CD4-positive, alpha-beta T cell treated with Interleukin-12 subunit alpha and Interleukin-12 subunit beta, for 1 hour (primary cell): ENCODE results near the gene MIB1.
A peak's percentile ranks its signal among the peaks of the same experiment; 100 is the strongest.

ENCODE experiments used
- DNase-seq: peaks from one replicate; pipeline ENCODE4 v3.0.0-alpha.2; 2020

MIB1 gene

DNA sequence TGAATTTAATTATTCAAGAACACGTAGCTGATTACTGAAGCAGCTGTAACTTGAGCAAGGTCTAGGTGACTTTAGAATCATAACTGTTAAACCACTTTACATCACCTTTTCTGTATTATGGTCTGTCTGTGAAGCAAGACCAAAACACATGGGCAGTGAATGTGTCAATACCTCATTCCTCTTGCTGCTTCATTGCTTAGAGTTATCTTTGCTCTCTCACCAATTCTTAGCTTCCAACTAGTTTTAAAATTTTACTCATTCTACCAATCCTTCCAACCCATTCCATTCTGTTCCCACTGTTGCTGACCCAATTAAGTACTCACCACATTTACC lies 80.2 kb downstream of the MIB1 start:
- no peak for DNase-seq

DNA sequence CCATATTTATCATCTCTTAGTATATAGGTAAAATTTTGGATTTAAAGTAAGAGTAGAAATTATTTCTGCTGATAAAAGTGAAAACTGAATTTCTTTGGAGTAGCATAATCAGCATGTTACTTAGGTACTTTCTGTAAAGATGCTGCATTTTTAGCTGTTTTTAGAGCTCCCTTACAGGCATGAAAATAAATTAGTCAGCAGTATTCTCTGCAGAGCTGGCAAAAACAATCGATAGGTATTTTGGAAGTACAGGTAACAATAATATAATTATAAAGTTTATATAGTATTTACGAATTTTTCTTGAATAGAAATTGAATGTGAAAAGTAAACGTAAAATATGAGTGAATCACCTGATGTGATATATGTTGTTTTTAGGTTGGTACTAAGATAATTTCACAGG lies 83.3 kb downstream of the MIB1 start:
- no peak for DNase-seq

DNA sequence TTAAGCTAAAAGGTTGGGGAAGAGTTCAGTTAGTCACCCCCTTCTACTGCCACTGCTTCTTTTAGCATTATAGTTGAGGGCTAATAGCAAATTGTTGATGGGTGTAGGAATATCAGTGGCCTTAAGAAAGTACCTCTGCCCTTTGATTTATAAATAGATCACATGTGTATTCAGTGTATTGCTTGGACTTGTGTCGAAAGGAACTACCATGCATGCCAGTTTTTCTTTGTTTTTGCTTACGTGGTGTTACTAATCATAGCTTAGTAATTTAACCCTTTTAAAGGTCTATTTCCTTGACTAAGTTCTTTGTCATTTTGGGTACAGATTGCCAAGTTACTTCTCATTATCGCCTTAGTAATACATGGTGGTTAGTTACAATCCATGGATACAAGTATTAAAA lies 85.6 kb downstream of the MIB1 start:
- DNase-seq: no peak

DNA sequence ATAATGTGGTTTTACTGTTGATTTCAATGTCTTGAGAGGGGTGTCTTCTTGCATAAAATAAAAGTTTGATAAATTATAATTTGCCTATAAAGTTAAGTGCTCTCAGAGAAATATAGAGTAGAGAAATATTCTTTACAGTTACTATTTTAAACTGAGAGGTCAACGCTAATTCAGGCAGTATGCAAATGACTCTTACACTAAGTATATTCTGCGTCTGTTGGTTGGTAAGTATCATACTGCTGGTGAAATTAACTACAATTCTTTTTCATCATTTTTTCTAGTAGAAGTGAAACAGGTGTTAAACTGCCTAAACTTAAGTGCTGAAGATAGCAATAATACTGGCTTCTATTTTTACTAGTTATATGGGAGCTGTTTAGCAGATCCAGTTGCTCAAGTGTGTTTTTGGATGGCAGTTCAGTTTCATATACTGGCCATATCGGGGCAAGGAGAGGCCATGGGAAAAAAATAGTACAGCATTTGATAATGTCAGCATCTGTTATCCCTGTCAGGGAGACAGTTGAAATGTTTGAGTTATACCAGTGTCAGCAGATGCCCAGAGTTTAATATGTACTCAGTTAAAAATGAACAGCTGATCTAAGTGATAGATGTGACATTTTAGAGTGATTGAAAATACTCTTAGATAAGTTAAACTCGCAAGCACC lies 86.2 kb downstream of the MIB1 start:
- DNase-seq: no peak

DNA sequence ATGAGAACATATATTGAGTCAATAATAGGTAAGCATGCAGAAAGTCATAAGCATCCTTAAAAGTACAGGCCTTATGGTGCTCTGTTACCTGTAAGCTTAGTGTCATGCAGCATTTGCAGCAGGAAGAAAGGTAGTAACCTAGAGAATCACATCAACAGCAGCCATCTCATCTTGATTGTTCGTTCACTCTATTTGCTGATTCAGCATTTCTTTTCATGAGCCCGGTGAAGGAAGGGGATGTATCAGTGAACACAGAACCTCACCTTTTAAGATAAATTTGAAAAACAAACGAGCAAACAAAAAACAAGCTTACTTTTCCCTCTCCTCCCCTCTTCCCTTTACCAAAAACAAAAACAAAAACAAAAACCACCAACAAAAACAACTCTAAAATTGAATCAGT lies 89.9 kb downstream of the MIB1 start:
- no peak for DNase-seq

DNA sequence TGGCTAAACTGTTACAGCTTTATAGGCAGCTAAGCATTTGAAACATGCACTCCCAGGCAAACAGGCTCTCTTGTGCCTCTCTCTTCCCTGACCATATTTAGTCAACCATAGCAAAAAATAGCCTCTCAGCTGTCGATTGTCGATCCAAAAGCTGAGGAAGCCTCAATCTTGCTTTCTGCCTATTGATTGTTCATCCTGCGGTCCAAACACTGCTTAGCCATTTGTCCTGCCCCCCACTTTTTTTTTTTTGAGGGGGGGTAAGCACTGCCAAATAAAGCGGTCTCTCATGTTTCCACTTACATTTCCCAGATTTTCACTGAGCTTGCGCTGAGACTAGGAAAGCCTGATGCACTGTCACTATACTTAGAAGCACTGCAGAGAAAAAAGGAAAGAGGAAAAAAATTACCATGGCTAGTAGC lies 90.8 kb downstream of the MIB1 start:
- no peak for DNase-seq

DNA sequence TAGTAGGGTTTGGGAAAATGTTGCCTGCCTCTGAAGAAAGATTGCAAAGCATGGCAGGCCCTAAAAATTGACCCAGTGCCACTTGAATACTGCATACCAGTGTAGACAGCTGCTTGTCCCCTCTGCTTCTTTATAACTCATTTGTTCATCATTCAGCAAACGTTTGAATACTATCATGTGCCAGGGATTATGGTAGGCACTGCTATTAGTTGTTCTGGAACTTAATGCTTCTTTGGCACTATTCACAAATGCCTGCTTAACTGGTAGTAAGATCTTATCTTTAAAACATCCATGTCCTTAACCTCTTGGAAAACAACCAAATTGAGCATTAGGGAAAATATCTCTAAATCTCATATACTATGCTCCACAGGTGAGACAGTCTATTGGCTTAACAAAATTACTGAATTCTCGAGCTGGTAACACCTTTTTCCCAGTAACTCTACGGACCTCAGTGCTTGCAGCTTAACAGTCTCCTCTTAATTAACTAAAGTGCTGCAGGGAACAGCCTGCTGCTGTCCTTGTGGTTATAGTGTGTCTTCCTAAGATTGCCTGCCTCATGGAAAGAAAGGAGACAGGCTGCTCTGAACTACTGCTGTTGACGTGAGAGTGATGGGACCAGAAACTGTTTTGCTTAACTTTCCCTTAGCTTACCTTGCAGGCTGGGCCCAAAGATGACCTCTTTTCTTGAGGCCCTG lies 93.2 kb downstream of the MIB1 start:
- DNase-seq: no peak

DNA sequence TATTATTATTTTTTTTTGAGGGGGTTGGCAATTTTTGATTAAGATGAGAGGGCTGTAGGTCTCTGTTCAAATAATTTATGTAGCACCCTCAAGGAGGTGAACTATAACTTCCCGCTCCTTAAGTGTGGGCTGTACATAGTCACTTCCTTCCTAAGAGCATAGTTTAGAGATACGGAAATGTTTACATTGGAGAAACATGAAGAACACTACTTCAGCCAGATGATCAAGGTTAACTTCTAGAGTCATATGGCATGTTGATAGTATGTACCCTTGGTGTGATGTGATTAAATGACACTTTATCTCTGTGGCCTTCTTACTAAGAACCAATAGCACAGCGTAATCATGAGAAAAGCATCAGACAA lies 93.7 kb downstream of the MIB1 start:
- DNase-seq: no peak

DNA sequence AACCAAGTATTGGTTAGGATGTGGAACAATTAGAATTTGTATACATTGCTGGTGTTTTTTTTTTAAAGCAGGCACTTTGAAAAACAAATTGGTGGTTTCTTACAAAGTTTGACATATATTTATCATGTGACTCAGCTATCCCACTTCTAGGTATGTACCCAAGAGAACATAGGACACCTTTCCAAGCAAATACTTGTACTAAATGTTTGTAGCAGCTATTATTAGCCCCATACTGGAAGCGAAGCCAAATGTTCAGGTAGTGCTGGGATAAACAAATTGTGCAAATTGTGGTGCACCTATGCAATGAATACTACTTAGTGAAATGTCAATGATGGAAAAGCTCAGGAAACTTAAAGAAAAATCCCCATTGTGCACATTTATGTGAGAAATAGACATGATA lies 101.0 kb downstream of the MIB1 start:
- no peak for DNase-seq

DNA sequence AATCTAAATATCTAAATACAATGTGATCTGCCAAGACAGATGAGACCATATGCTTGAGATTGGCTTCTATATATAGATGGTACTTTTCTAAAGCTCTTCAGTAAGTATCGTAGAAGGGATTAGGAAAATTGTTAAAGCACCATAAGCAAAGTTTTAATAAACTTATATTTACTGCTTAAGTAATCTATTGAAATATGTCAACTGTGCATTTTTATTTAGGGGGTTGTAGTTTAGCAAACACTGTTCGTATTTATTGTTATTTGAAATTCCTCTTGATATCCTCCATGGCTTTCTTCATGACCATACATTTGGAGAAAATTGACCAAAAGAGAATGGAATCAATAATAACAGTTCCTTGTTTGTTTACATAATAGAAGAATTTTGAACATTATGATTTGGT lies 102.7 kb downstream of the MIB1 start:
- DNase-seq: no peak

DNA sequence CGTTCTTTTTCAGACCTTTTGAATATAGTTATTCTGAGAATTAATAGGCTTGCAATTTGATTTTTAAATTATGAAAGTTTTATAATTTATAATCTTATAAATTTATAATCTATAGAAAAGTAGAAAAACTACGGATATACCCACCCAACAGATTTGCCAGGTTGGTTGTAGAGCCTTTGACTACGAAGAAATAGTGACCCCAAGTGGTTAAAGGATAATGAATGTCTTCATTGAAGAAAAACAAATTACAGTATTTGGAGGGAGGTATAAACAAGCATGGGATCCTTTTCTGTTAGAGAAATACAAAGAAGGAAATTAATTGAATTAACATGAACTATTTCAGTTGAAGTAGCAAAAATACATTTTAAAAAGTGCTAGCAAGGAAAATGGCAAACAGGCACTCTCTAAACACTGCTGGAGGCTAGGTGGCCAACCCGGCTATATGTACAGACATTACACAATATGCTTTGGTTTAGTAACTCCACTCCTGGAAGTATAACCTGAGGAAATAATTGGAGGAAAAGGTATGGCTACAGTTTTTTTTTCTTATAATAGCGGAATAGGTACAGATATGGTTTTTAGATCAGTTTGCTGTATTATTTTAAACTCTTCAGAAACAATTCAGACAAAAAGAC lies 110.9 kb downstream of the MIB1 start:
- DNase-seq: peak; percentile 5

DNA sequence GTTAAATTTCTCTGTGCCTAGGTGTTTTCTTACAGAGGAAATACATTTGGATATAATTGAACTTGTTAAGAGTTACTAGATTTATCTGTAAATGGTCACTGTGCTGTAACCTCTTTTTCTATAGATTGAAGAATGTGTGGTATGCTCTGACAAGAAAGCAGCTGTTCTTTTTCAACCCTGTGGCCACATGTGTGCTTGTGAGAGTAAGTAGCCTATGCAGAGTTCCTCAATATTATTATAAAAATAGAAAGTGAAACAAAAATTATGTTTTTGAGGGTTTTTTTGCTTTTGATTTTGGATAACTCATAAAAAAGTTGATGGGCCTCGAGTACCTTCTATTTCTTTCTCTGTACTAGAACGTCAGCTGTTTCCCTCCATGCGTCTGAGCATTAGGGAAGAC lies 112.4 kb downstream of the MIB1 start:
- DNase-seq: no peak

DNA sequence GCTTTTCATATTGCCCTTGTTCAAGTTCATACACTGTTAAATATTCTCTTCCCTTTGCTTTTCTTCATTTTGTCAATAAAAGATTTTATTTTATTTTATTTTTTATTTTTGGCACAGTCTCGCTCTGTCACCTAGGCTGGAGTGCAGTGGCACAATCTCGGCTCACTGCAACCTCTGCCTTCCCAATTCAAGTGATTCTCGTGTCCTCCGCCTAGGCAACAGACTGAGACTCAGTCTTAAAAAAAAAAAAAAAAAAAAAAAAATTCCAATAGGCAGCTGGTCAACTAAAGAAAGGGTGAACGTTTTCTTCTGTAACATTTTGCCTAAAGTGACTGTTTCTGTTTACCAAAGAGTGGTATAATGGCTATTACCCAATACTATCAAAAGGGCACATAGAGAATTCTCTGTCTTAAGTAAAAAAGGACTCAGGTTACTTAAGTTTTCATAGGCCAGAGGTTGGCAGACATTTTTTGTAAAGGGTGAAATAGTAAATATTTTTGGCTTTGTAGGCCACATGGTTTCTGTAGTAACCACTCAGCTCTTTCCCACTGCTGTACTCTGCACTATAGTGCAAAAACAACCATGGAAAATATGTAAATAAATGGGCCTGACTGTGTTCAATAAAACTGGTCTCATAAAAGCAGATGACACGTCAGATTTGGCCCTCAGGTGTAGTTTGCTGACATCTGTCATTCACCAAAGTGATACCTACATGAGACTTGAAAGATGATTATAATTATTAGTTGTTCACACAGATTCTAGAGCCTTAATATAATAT lies 113.4 kb downstream of the MIB1 start:
- no peak for DNase-seq

DNA sequence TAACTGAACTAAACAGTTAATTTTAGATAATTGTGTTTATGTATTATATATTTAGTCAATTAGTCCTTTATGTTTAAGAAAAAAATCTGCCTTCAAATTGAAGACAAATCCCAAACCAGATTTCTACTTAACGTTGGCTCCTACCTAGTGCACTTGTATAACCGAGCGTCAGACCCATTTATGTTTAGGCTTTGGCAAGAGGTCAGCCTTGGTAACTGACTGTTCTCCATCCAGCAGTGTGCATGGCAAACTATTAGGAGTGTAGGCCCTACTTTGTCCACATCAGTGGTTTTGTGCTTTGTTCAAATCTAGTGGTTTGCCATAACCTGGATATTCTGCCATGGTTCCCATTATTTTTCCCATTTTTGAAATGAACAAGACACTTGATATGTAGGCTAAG lies 114.8 kb downstream of the MIB1 start:
- DNase-seq: no peak

DNA sequence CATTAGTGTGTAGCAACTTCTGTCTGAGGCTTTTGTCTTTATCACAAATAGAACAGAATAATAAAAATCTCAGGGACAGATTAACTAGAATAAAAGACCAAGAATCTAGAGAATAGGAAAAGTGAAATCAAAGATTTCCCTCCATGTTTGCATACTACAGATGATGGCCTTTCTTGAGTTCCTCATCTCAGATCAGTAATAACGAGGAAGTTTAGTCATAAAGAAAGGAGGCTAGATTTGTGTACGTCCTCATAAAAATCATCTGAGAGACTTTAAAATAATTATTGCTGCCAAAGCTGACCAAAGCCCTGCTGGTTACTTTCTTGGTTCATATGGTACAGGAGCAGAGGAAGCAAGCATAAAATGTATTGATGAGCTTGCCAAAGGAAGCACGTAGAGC lies 117.3 kb downstream of the MIB1 start:
- no peak for DNase-seq

DNA sequence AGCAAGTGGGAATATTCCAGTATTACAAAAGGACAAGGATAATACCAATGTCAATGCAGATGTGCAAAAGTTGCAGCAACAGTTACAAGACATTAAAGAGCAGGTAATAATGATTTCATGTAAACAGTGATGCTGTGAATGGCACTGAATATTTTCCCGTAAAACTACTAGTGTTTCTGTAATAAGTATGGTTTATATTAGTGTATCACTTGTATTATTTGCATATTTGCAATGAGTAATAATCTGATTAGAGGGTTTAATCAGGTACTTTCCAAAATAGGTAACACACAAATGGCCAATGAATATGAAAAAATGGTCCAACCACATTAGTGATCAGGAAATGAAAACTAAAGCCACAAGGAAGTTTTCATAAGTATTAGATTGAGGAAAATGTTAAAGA lies 118.0 kb downstream of the MIB1 start:
- no peak for DNase-seq

DNA sequence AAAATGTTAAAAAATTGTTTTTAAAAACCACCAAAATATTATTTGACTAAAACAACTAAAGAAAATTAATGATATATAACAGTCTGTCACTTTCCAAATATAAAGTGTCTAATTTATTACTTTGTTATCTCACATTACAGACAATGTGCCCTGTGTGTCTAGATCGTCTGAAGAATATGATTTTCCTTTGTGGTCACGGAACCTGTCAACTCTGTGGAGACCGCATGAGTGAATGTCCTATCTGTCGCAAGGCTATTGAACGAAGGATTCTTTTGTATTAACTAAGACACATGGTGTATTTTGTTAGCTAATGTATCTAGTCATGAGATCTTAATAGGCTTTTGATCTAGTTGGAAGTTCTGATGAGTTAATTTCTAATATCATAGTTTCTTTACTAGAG lies 123.8 kb downstream of the MIB1 start:
- DNase-seq: no peak

DNA sequence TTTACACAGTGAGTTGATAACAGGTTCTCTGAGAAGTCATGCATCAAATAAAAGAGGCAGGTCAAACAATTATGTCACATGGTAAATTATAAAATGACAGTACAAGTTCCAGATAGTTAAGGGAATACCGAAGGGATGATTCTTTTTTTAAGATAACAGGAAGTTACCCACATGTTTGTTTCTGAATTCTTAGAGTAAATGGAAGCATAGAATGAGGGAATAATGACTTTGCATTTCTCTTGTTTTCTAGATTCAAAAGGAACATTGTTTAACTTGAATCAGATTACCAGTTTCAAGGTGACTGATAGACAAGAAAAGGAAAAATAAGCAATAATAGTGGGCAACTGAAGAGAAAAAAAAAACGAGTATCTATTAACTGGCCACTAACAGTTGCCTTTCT lies 124.5 kb downstream of the MIB1 start:
- no peak for DNase-seq

DNA sequence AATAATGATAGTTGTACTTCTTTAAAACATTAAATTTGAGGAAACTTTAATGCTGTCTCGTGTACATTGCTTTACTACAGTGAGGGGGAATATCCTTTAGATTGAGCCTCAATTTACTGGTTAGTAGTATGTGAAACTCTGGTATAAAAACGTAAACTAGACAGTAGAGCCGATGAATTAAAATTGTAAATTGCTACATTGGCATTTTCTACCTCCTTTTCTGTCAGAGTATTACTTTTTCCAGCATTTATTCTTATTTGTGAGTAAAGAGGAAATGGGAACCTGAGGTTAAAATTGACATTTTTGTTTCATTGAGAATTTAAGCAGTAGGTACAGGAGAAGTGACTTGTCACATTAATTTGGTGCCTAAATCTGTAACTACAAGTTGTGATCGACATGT lies 128.2 kb downstream of the MIB1 start:
- DNase-seq: no peak

DNA sequence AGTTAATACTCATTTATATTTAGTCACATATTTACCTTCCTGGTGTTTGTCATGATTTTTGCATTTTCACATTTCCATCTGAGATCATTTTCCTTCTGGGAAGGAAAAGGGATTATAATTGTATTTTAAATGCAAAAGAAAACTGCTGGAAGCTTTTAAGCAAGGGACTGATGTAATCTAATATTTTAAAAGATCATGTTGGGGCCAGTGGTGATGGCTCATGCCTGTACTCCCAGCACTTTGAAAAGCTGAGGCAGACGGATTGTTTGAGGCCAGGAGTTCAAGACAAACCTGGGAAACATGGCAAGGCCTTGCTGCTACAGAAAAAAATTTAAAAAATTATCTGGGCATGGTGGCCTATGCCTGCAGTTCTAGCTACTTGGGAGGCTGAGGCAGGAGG lies 149.0 kb downstream of the MIB1 start:
- DNase-seq: no peak

DNA sequence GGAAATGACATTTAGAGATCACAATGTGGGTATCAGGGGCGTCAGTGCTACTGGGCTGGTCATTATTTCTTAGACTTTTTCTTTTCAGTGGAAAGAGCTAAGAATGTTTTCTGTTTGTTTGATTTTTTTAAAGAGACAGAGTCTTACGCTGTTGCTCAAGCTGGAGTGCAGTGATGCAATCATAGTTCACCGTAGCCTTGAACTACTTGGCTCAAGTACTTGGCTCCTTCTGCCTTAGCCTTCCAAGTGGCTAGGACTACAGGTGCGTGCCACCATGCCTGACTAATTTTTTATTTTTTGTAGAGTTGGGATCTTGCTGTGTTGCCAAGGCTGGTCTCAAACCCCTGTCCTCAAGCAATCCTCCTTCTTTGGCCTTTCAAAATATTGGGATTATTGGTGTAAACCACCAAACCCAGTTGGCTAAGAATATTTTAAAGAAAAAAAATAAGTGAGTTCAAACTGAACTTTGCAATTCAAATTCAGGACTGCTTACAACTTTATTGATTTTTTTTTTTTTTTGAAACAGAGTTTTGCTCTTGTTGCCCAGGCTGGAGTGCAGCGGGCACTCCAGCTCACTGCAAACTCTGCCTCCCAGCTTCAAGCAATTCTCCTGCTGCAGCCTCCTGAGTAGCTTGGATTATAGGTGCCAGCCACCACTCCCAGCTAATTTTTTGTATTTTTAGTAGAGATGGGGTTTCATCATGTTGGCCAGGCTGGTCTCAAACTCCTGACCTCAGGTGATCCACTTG lies 154.2 kb downstream of the MIB1 start:
- DNase-seq: no peak

DNA sequence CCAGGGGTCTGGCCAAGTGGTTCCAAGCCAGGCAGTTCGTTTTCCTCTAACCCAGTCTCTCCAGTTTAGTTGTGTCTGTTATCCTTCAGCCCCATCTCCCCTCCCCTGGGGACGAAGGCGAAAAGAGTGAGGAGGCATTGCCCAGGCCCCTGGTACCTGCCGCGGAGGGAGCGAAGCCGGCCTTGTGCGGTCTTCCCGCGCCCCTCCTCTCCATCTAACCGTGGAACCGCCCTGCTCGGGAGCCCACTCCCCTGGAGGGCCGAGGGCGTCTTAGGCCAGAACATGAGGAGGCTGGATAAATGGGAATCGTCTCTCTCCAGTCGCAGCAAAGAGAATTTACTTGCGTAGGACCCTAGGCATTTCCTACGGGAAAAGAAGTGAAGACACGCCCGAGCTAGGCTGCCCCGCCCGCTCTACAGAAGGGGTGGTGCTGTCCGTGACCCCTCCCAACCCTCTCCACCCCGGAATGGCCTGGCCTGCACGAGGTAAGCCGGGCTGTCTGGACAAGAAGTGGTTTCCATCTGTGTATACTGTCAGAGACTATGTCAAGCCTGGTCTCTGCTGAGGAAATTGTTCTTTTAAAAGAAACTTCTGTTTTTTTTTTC lies 156.2 kb downstream of the MIB1 start:
- DNase-seq: no peak

DNA sequence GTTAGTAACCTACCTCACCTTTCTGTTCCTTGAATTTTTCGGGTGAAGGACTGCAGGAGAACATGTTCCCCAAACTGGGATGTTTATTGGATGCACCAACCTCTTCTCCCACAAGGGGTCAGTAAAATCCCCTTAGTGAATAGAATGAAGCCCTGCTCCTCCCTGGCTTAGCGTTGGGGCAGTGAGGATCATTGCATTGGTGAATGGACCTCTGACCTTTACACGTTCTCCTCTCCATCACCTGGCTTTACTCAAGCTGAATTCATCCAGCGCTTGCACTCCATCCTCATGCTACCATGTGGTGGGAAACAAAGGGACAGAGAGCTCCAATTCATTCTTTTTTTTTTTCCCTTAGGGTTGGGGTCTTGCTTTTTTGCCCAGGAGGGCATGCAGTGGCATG lies 157.2 kb downstream of the MIB1 start:
- DNase-seq: peak; percentile 12
